CD14-positive monocyte (primary cell): ENCODE measurements around the gene PI4KA. TPM values are rescaled to one million over a fixed set of nuclear protein-coding genes. Genes with fewer than 3 reads are reported as not detected.

ENCODE experiments used
- DNase-seq, 3 donors: peaks; one replicate each; pipeline ENCODE4 v3.0.0-alpha.2; 2011 to 2022
- H2AFZ ChIP-seq: 2 replicates; pipeline ENCODE4 v1.6.0; 2012; ENCODE audit warnings: mild to moderate bottlenecking, low read depth, low read length, inconsistent platforms; ENCODE audit not compliant: insufficient read depth, poor library complexity, severe bottlenecking
- H3K27ac ChIP-seq, 2 donors: 1 replicate in 1 of 2; 2 replicates in 1 of 2; pipeline ENCODE4 v1.5.1; 2012 to 2013; ENCODE audit warnings: low read length in 2 of 2, control low read depth in 1 of 2, inconsistent platforms in 1 of 2, low read depth in 1 of 2, mild to moderate bottlenecking in 1 of 2
- H3K27me3 ChIP-seq, 2 donors: one replicate each; pipeline versions ENCODE4 v1.6.0 to v1.6.1; 2011 to 2013; ENCODE audit warnings: low read length in 2 of 2; ENCODE audit not compliant: control insufficient read depth in 2 of 2, insufficient read depth in 2 of 2
- H3K36me3 ChIP-seq, 2 donors: replicated peaks in 1 of 2; 1 replicate in 1 of 2; 2 replicates in 1 of 2; pipeline versions ENCODE4 v1.5.1 to v1.6.1; 2012 to 2013; ENCODE audit warnings: low read length in 2 of 2, control low read depth in 1 of 2, inconsistent platforms in 1 of 2, mild to moderate bottlenecking in 1 of 2; ENCODE audit not compliant: insufficient read depth in 2 of 2, control insufficient read depth in 1 of 2
- H3K4me1 ChIP-seq, 2 donors: 1 replicate in 1 of 2; 2 replicates in 1 of 2; pipeline versions ENCODE4 v1.5.1 to v1.6.1; 2012 to 2013; ENCODE audit warnings: low read length in 2 of 2, control low read depth in 1 of 2, inconsistent platforms in 1 of 2, mild to moderate bottlenecking in 1 of 2, moderate library complexity in 1 of 2; ENCODE audit not compliant: insufficient read depth in 2 of 2, control insufficient read depth in 1 of 2
- H3K4me2 ChIP-seq: replicated peaks from 2 replicates; pipeline ENCODE3; 2012; ENCODE audit warnings: low read length, moderate library complexity, mild to moderate bottlenecking; ENCODE audit not compliant: poor library complexity, severe bottlenecking; ENCODE audit errors: extremely low read depth
- H3K4me3 ChIP-seq, 3 experiments: fragments of 200-600 bp in 1 of 3; sonication (generic) in 1 of 3; replicated peaks in 1 of 3; 1 replicate in 2 of 3; 2 replicates in 1 of 3; pipeline ENCODE4 v1.5.1; 2011 to 2013; ENCODE audit warnings: low read length in 3 of 3, mild to moderate bottlenecking in 3 of 3, control low read depth in 2 of 3, low read depth in 2 of 3, inconsistent platforms in 1 of 3, moderate library complexity in 1 of 3
- H3K79me2 ChIP-seq: 2 replicates; pipeline ENCODE4 v1.6.0; 2012; ENCODE audit warnings: mild to moderate bottlenecking, control low read depth, inconsistent platforms, low read length, moderate library complexity; ENCODE audit not compliant: insufficient read depth
- H3K9ac ChIP-seq: 2 replicates; pipeline ENCODE4 v1.6.0; 2017; ENCODE audit warnings: low read length, mild to moderate bottlenecking; ENCODE audit not compliant: insufficient read depth, poor library complexity, severe bottlenecking
- H3K9me3 ChIP-seq, 2 donors: replicated peaks in 1 of 2; 1 replicate in 1 of 2; 2 replicates in 1 of 2; pipeline versions ENCODE4 v1.5.1 to v1.6.1; 2012 to 2013; ENCODE audit warnings: low read length in 2 of 2, control low read depth in 1 of 2; ENCODE audit not compliant: control insufficient read depth in 1 of 2, insufficient read depth in 1 of 2
- H4K20me1 ChIP-seq: 2 replicates; pipeline ENCODE4 v1.6.0; 2012; ENCODE audit warnings: mild to moderate bottlenecking, low read length, control low read depth, moderate library complexity; ENCODE audit not compliant: insufficient read depth
- H3K27ac Mint-ChIP-seq, 7 donors: one replicate each; pipeline ENCODE4 v1.8.0; 2020; ENCODE audit warnings: mild to moderate bottlenecking in 7 of 7, mixed read lengths in 7 of 7, moderate library complexity in 6 of 7, inconsistent platforms in 2 of 7
- H3K27me3 Mint-ChIP-seq, 3 donors: one replicate each; pipeline ENCODE4 v1.8.0; 2021 to 2022; ENCODE audit warnings: low read depth in 3 of 3, mild to moderate bottlenecking in 3 of 3, mixed read lengths in 3 of 3, moderate library complexity in 3 of 3, inconsistent platforms in 1 of 3
- H3K36me3 Mint-ChIP-seq, 2 donors: one replicate each; pipeline ENCODE4 v1.8.0; 2020; ENCODE audit warnings: mixed read lengths in 2 of 2, inconsistent platforms in 1 of 2, mild to moderate bottlenecking in 1 of 2
- H3K4me1 Mint-ChIP-seq: one replicate; pipeline ENCODE4 v1.8.0; 2020; ENCODE audit warnings: mild to moderate bottlenecking, mixed read lengths
- H3K4me3 Mint-ChIP-seq, 2 donors: one replicate each; pipeline ENCODE4 v1.8.0; 2020; ENCODE audit warnings: mild to moderate bottlenecking in 2 of 2, mixed read lengths in 2 of 2, moderate library complexity in 1 of 2
- H3K9me3 Mint-ChIP-seq, 7 donors: one replicate each; pipeline ENCODE4 v1.8.0; 2020 to 2022; ENCODE audit warnings: mixed read lengths in 7 of 7, mild to moderate bottlenecking in 6 of 7, moderate library complexity in 6 of 7, inconsistent platforms in 2 of 7
- WGBS: methylation state at CpG from one replicate; pipeline ENCODE4 v1.1.5; 2013; ENCODE audit warnings: missing lambda C conversion rate; ENCODE audit not compliant: insufficient coverage; 5-methylcytosine and 5-hydroxymethylcytosine counted together
- intact Hi-C, 2 donors: fragments of 100-400 bp; cut with micrococcal nuclease; formaldehyde crosslinking; loops; one replicate each; pipeline versions ENCODE4 v1.15.0 to v1.15.1; 2023
- polyA plus RNA-seq, 3 donors: library from polyadenylated mRNA; depleted of rRNA in 1 of 3; unstranded in 2 of 3; stranded (reverse) in 1 of 3; fragments of 300-500 nt in 2 of 3; fragments of >200 nt in 1 of 3; fragmentation: Illumina TruSeq in 2 of 3; gene quantifications; 1 replicate in 2 of 3; 2 replicates in 1 of 3; pipeline ENCODE4 v1.2.3, GENCODE V29; 2012 to 2021
- TF ChIP-seq, protein P1 (sequence below): fragments of 200-600 bp; IDR thresholded peaks from one replicate; pipeline ENCODE4 v1.8.0; 2022; ENCODE audit warnings: antibody characterized with exemption, mild to moderate bottlenecking

Gene PI4KA
- polyA plus RNA-seq, 3 donors, result 22.8 to 74.4 (median 38.2) TPM

DNA sequence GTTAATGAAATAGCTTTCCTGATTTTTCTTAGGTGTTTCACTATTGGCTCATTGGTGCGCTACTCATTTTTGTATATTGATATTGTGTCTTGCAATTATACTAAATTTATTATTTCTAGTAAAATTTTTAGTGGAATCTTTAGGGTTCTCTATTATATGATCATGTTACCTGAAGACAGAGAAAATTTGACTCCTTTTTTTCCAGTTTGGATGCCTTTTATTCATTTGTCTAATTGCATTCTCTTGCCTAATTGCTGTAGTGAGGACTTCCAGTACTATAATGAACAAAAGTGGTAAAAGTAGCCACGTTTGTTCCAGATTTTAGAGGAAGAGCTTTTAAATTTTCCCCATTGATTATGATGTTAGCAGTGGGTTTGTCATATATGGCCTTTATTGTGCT lies 198.7 kb downstream of the PI4KA start:
- Mint-ChIP-seq H3K4me1 (peaks cover 3% of the 10 kb centered on the region), H3K4me3 (no peak overlapping the region), H3K9me3 (peaks cover 2 to 6% (median 5%) of the 10 kb centered on the region in 7 donors), H3K27ac (no peak overlapping the region), H3K36me3 (no peaks in the 10 kb centered on the region), H3K27me3 (peaks cover 28 to 44% (median 38%) of the 10 kb centered on the region in 3 donors)
- TF ChIP-seq, protein P1, sequence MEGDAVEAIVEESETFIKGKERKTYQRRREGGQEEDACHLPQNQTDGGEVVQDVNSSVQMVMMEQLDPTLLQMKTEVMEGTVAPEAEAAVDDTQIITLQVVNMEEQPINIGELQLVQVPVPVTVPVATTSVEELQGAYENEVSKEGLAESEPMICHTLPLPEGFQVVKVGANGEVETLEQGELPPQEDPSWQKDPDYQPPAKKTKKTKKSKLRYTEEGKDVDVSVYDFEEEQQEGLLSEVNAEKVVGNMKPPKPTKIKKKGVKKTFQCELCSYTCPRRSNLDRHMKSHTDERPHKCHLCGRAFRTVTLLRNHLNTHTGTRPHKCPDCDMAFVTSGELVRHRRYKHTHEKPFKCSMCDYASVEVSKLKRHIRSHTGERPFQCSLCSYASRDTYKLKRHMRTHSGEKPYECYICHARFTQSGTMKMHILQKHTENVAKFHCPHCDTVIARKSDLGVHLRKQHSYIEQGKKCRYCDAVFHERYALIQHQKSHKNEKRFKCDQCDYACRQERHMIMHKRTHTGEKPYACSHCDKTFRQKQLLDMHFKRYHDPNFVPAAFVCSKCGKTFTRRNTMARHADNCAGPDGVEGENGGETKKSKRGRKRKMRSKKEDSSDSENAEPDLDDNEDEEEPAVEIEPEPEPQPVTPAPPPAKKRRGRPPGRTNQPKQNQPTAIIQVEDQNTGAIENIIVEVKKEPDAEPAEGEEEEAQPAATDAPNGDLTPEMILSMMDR, result no peak
- Histone ChIP-seq H3K27ac (no peak overlapping the region), H4K20me1 (no peaks in the 10 kb centered on the region), H3K9ac (no peak overlapping the region), H3K4me1 (no peaks in the 10 kb centered on the region), H3K4me2 (no peak overlapping the region), H3K9me3 (peaks cover 0 to 5% of the 10 kb centered on the region in 2 donors), H3K36me3 (no peaks in the 10 kb centered on the region), H2AFZ (no peak overlapping the region), H3K27me3 (peaks cover 0 to 13% of the 10 kb centered on the region in 2 donors), H3K79me2 (no peaks in the 10 kb centered on the region), H3K4me3 (no peak overlapping the region)
- intact Hi-C loops, result no loop called here
- WGBS, result no CpG with 5 or more reads among the region's 2 CpGs
- no peak for DNase-seq

DNA sequence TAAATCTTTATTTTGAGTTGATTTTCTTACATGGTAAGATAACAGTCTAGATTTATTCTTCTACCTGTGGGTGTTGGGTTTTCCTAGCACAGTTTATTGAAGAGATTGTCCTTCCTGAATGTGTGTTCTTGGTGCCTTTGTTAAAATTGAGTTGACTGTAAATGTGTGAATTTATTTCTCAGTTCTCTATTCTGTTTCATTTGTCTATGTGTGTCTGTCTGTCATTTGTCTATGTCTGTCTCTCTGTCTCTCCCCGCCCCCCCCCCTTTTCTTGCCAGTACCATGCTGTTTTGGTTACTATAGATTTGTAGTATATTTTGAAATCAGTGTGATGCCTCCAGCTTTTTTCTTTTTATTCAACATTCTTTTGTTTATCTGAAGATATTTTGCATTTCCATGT lies 199.4 kb downstream of the PI4KA start:
- no peak overlapping the region for H3K9ac ChIP-seq
- H3K4me2 ChIP-seq, result no peak overlapping the region
- H3K4me3 Mint-ChIP-seq, result peak overlapping the region in 1 of 2 donors; percentile 32
- H3K4me1 Mint-ChIP-seq, result peaks cover 3% of the 10 kb centered on the region
- H3K27ac Mint-ChIP-seq, result no peak overlapping the region
- WGBS, result no CpG with 5 or more reads among the region's 1 CpG
- H4K20me1 ChIP-seq, result no peaks in the 10 kb centered on the region
- no peaks in the 10 kb centered on the region for H3K36me3 Mint-ChIP-seq
- no peaks in the 10 kb centered on the region for H3K36me3 ChIP-seq
- TF ChIP-seq, protein P1, result no peak
- no peak for DNase-seq
- no peak overlapping the region for H3K27ac ChIP-seq
- peaks cover 0 to 13% of the 10 kb centered on the region in 2 donors for H3K27me3 ChIP-seq
- intact Hi-C loops, result no loop called here
- no peaks in the 10 kb centered on the region for H3K79me2 ChIP-seq
- H3K9me3 ChIP-seq, result peaks cover 0 to 5% of the 10 kb centered on the region in 2 donors
- no peak overlapping the region for H2AFZ ChIP-seq
- no peak overlapping the region for H3K4me3 ChIP-seq
- H3K27me3 Mint-ChIP-seq, result peaks cover 28 to 44% (median 36%) of the 10 kb centered on the region in 3 donors
- no peaks in the 10 kb centered on the region for H3K4me1 ChIP-seq
- peaks cover 2 to 6% (median 5%) of the 10 kb centered on the region in 7 donors for H3K9me3 Mint-ChIP-seq
